GM18508 (cell line): ENCODE measurements around the gene SLC15A4.

ENCODE experiments used
- ATAC-seq: cut with Tn5 transposase; IDR thresholded peaks from one replicate; pipeline ENCODE4 v1.9.1; 2021; ENCODE audit warnings: moderate number of reproducible peaks; ENCODE audit not compliant: insufficient read depth, unreplicated experiment

Gene SLC15A4

GRCh38 chr12:128766738-128767501, 56.8 kb downstream of the SLC15A4 start:
- ATAC-seq = no peak

- no peak for ATAC-seq
Measured at GRCh38 chr12:128763395-128763794, 60.4 kb downstream of the SLC15A4 start.

DNA sequence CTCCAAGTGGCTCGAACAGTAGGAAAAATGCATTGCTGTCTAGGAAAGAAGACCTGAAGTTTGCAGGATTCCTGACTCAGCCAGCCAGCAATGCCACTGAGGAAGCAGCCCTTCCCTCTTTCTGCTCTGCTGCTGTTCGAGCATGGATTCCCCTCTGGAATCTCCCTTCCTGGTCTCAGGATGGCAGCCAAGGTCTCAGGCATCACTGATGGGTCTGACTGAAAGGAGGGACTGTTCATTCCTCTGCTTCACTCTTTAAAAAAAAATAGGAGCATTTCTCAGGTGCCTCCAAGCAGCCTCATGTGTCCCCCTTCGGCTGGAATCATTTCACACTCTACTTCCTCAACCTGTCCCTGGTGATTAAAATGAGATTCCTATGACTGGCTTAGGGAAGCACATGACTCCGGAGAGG, 62.4 kb downstream of the SLC15A4 start:
- ATAC-seq = no peak

DNA sequence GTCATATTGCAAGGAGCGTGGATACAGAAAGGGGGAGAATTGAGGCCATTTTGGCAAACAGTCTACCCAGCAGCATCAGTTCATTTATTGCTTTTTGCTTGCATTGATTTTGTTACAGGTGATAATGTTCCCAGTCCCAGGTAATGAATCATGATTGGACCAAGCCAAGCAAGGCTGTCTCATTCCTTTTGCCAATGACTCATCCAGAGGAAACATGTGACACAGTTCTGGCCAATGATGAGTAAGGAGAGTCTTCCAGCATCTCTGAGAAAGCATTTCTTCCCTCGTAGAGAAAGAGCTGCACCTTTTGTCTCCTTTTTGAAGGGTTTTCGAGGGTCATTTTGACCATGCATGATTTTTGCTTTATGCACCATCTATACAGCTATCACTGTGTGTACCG, 68.2 kb downstream of the SLC15A4 start:
- no peak for ATAC-seq

DNA sequence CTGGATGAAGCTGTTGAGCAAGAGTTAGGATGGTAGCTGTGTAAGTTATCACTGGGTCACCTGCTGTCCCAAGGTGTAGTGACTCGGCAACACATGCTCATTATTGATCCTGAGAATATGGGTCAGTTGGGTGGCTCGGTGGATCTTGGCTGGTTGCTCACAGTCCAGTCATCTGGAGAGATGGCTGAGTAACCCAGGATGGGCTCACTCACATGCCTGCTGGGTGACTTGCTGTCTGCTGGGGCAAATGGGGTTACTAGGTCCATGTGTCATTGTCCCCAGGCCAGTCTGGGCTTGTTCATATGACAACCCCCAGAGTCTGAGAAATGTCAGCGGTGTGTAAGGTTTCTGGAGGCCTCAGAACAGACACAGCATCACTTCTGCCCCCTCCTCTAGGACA, 69.5 kb downstream of the SLC15A4 start:
- no peak for ATAC-seq

- ATAC-seq = no peak
Measured at GRCh38 chr12:128753438-128753837, 70.3 kb downstream of the SLC15A4 start.

DNA sequence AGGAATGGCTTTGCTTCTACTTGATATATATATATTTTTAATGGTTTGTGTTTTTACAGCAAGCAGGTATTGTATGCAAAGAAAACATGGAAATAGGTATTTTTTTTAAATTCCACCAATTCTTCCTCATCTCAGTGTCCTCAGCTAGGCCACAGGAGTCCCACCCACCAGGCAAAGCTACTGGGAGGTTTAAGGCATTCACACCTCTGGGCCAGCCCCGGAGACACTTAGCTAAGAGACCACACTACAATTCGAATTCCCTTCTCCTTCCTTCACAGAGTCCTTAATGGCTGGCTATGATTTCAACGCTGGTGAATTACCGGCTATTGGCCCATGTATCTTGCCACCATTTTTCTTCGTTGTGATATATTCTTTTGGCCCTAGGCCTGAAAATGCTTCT, 71.4 kb downstream of the SLC15A4 start:
- no peak for ATAC-seq

- no peak for ATAC-seq
Measured at GRCh38 chr12:128747441-128747840, 76.3 kb downstream of the SLC15A4 start.

GRCh38 chr12:128745772-128746689, 77.7 kb downstream of the SLC15A4 start:
- ATAC-seq = no peak

DNA sequence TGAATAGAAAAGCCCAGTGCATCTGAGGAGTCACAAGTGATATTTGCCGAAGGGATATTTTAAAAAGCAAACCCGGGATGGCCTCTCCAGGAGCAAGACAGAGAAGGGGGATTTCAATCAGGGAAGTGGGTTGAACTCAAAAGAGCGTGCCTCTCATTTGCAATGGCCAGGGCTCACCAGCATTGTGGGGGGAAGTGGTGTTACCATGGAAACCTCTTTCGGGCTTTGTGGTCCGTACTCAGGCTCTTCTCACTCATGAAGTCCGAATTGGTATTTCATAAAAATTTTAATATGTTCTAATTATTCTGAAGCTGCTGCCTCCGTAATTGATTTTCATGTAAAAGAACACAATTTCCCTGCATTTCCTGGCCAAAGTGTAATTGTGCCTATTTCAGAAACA, 79.8 kb downstream of the SLC15A4 start:
- ATAC-seq = no peak
